A549 (cell line): Measurements from ENCODE around the gene CACNB1. TPM values are rescaled to one million over a fixed set of nuclear protein-coding genes. Genes with fewer than 3 reads are reported as not detected.

ENCODE experiments used
- ATAC-seq, 2 experiments: fragments of 200-7000 bp in 1 of 2; fragments of >200 bp in 1 of 2; cut with Nextera tagmentation in 1 of 2; cut with Tn5 transposase in 1 of 2; 3 replicates each; pipeline versions ENCODE4 v1.8.0 to v1.9.1; 2018 to 2020; ENCODE audit warnings: mild to moderate bottlenecking in 1 of 2, moderate library complexity in 1 of 2
- CTCF ChIA-PET: fragments of 300-600 bp; sonication (Branson Sonifier 250); formaldehyde crosslinking; extraction: SDS; loops from one replicate; lab custom pipeline; 2021; ENCODE audit warnings: antibody characterized with exemption, inconsistent platforms; lab: Yijun Ruan, JAX
- POLR2A ChIA-PET: fragments of 350-600 bp; formaldehyde crosslinking; extraction: SDS; loops from one replicate; lab custom pipeline; 2021; ENCODE audit warnings: antibody characterized with exemption, inconsistent platforms; lab: Yijun Ruan, JAX
- DNase-seq, 2 experiments: peaks; one replicate each; pipeline versions ENCODE4 v3.0.0 to v3.0.0-alpha.2; 2011 to 2016; ENCODE audit warnings: low read depth in 1 of 2, low spot score in 1 of 2
- FAIRE-seq: peaks from 2 replicates; lab custom pipeline; 2011; peaks lifted over from hg19 to GRCh38; lab: Jason Lieb, UNC
- H3K27ac ChIP-seq, 2 experiments: fragments of >200 bp; sonication (Bioruptor Twin); formaldehyde crosslinking; 3 replicates each; pipeline ENCODE4 v1.5.1; 2016 to 2017
- H3K4me1 ChIP-seq: fragments of >200 bp; sonication (Bioruptor Twin); formaldehyde crosslinking; 3 replicates; pipeline ENCODE4 v1.6.1; 2016
- H3K4me2 ChIP-seq: fragments of >200 bp; sonication (Bioruptor Twin); formaldehyde crosslinking; 3 replicates; pipeline ENCODE4 v1.6.1; 2016
- H3K4me3 ChIP-seq: fragments of >200 bp; sonication (Bioruptor Twin); formaldehyde crosslinking; 3 replicates; pipeline ENCODE4 v1.5.1; 2016
- H3K9me3 ChIP-seq: fragments of >200 bp; sonication (Bioruptor Twin); formaldehyde crosslinking; 3 replicates; pipeline ENCODE4 v1.6.1; 2016
- EHF ChIP-seq: fragments of 250-450 bp; sonication (Bioruptor Pico); IDR thresholded peaks from 2 replicates; pipeline ENCODE4 v1.5.0; 2020; ENCODE audit warnings: mild to moderate bottlenecking
- ELK1 ChIP-seq: fragments of 150-350 bp; IDR thresholded peaks from 2 replicates; pipeline ENCODE4 v1.6.1; 2014; ENCODE audit warnings: low read depth, mild to moderate bottlenecking, low read length
- EP300 ChIP-seq, 2 experiments: fragments of >200 bp; sonication (Bioruptor Twin); formaldehyde crosslinking; IDR thresholded peaks; 2 replicates in 1 of 2; 3 replicates in 1 of 2; pipeline ENCODE4 v1.6.1; 2016 to 2017
- ESRRA ChIP-seq: fragments of 150-350 bp; IDR thresholded peaks from 2 replicates; pipeline ENCODE4 v1.6.1; 2014; ENCODE audit warnings: mild to moderate bottlenecking, low read length, borderline replicate concordance
- FOSL2 ChIP-seq, 2 experiments: fragments of 450-650 bp in 1 of 2; fragments of >200 bp in 1 of 2; sonication (Bioruptor Twin) in 1 of 2; formaldehyde crosslinking; IDR thresholded peaks; 2 replicates each; pipeline versions ENCODE4 v1.5.0 to v1.6.1; 2016 to 2020; ENCODE audit warnings: mild to moderate bottlenecking in 1 of 2, moderate library complexity in 1 of 2
- FOXS1 ChIP-seq: fragments of 250-450 bp; sonication (Bioruptor Pico); IDR thresholded peaks from 2 replicates; pipeline ENCODE4 v1.5.0; 2020; ENCODE audit warnings: mild to moderate bottlenecking, moderate library complexity
- HDAC2 ChIP-seq: fragments of 200-600 bp; sonication (generic); IDR thresholded peaks from 2 replicates; pipeline ENCODE4 v1.6.1; 2016
- HES2 ChIP-seq: fragments of >200 bp; sonication (Bioruptor Twin); formaldehyde crosslinking; IDR thresholded peaks from 2 replicates; pipeline ENCODE4 v1.6.1; 2016
- HEYL ChIP-seq: fragments of 250-450 bp; sonication (Bioruptor Pico); IDR thresholded peaks from 2 replicates; pipeline ENCODE4 v1.8.0; 2021; ENCODE audit warnings: mild to moderate bottlenecking, moderate library complexity
- HOXA7 ChIP-seq: fragments of 250-450 bp; sonication (Bioruptor Pico); IDR thresholded peaks from 2 replicates; pipeline ENCODE4 v1.5.0; 2020; ENCODE audit warnings: mild to moderate bottlenecking, moderate library complexity
- JUNB ChIP-seq: fragments of >200 bp; sonication (Bioruptor Twin); formaldehyde crosslinking; IDR thresholded peaks from 2 replicates; pipeline ENCODE4 v1.6.1; 2016
- KDM1A ChIP-seq: fragments of 200-600 bp; sonication (generic); IDR thresholded peaks from 2 replicates; pipeline ENCODE4 v1.6.1; 2016; ENCODE audit warnings: low read depth, mild to moderate bottlenecking
- MAFK ChIP-seq: fragments of 450-650 bp; IDR thresholded peaks from 2 replicates; pipeline ENCODE4 v1.6.1; 2014; ENCODE audit not compliant: partially characterized antibody
- NFE2L2 ChIP-seq: fragments of 150-350 bp; conservative IDR thresholded peaks from 2 replicates; pipeline ENCODE4 v1.6.1; 2014; ENCODE audit warnings: low read length
- PBX3 ChIP-seq: IDR thresholded peaks from 2 replicates; pipeline ENCODE4 v1.6.1; 2012
- PHF8 ChIP-seq: fragments of 200-600 bp; sonication (generic); IDR thresholded peaks from 2 replicates; pipeline ENCODE4 v1.6.1; 2016; ENCODE audit warnings: low read depth, mild to moderate bottlenecking, antibody characterized with exemption, moderate library complexity, borderline replicate concordance
- POLR2A ChIP-seq: IDR thresholded peaks from 2 replicates; pipeline ENCODE4 v1.6.1; 2012; ENCODE audit warnings: mild to moderate bottlenecking, low read length
- POLR2AphosphoS2 ChIP-seq: conservative IDR thresholded peaks from 2 replicates; pipeline ENCODE4 v1.6.1; 2012; ENCODE audit warnings: low read length, improper control_type of control experiment, inconsistent platforms
- RARB ChIP-seq: fragments of 250-450 bp; sonication (Bioruptor Pico); IDR thresholded peaks from 2 replicates; pipeline ENCODE4 v1.8.0; 2021; ENCODE audit warnings: mild to moderate bottlenecking, moderate library complexity
- RCOR1 ChIP-seq: fragments of 150-350 bp; IDR thresholded peaks from 2 replicates; pipeline ENCODE4 v1.6.1; 2014; ENCODE audit warnings: antibody characterized with exemption, low read length, low read depth
- REST ChIP-seq: fragments of 200-600 bp; sonication (generic); IDR thresholded peaks from 2 replicates; pipeline ENCODE4 v1.6.1; 2016; ENCODE audit warnings: antibody characterized with exemption, mild to moderate bottlenecking, moderate library complexity
- SMC3 ChIP-seq: fragments of >200 bp; sonication (Bioruptor Twin); formaldehyde crosslinking; IDR thresholded peaks from 3 replicates; pipeline ENCODE4 v1.6.1; 2018; ENCODE audit warnings: inconsistent platforms
- SREBF2 ChIP-seq: fragments of 450-650 bp; IDR thresholded peaks from 2 replicates; pipeline ENCODE4 v1.6.1; 2014; ENCODE audit warnings: mild to moderate bottlenecking, moderate library complexity
- TFCP2L1 ChIP-seq: fragments of 250-450 bp; sonication (Bioruptor Pico); IDR thresholded peaks from 2 replicates; pipeline ENCODE4 v1.5.0; 2021; ENCODE audit warnings: mild to moderate bottlenecking
- TP53 ChIP-seq: fragments of 250-450 bp; sonication (Bioruptor Pico); IDR thresholded peaks from 2 replicates; pipeline ENCODE4 v1.5.0; 2021; ENCODE audit warnings: mild to moderate bottlenecking, moderate library complexity
- ZC3H11A ChIP-seq: fragments of 450-650 bp; IDR thresholded peaks from 2 replicates; pipeline ENCODE4 v1.6.1; 2014; ENCODE audit warnings: antibody characterized with exemption, mild to moderate bottlenecking
- ZSCAN20 ChIP-seq: fragments of 250-450 bp; sonication (Bioruptor Pico); IDR thresholded peaks from 2 replicates; pipeline ENCODE4 v1.8.0; 2022; ENCODE audit warnings: mild to moderate bottlenecking, moderate library complexity
- WGBS: methylation state at CpG from one replicate; pipeline ENCODE4 v1.1.6; 2017; ENCODE audit errors: missing lambda C conversion rate; 5-methylcytosine and 5-hydroxymethylcytosine counted together
- polyA plus RNA-seq, 4 experiments: library from polyadenylated mRNA; depleted of rRNA in 3 of 4; stranded (reverse); fragments of >200 nt; fragmentation: RNase III in 1 of 4; extraction: RNeasy Plus Mini Kit Qiagen cat#74134 plus additional on column Dnase treatment in 1 of 4; gene quantifications; 2 replicates in 3 of 4; 3 replicates in 1 of 4; pipeline ENCODE4 v1.2.3, GENCODE V29; 2011 to 2017
- TF ChIP-seq, protein P1 (sequence below): fragments of 250-450 bp; sonication (Bioruptor Pico); IDR thresholded peaks from 2 replicates; pipeline ENCODE4 v1.5.0; 2021; ENCODE audit warnings: mild to moderate bottlenecking, moderate library complexity, borderline replicate concordance
- TF ChIP-seq, protein P2 (sequence below): fragments of 450-650 bp; IDR thresholded peaks from 2 replicates; pipeline ENCODE4 v1.6.1; 2014; ENCODE audit warnings: antibody characterized with exemption

The CACNB1 gene
- polyA plus RNA-seq, 2 of the 4 experiments (the other 2 are of a cell fraction), result 3.6 to 3.9 TPM

DNA sequence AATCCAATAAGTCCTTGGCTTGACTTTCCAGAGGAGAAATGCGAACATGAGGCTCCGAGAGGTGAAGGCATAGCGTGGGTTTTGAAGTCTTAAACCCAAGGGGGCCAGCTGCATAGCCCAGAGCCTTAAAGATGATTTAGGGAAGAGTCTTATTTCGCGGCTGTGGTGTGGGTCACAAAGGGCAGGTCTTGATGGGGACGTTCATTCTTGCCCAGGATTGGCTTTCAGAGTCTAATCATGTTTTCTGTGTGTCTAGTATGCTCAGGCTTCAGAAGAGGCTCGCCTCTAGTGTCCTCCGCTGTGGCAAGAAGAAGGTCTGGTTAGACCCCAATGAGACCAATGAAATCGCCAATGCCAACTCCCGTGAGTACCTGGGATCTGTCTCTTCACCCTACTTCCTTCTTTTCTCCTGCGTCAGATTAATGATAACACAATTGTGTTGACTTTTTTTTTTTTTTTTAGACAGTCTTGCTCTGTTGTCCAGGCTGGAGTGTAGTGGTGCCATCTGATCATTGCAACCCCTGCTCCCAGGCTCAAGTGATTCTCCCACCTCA, 3.6 kb upstream of the CACNB1 start (continued):
- TF ChIP-seq POLR2AphosphoS2 (no peak; the same call in 1 of the 2 replicates), HOXA7 (CRISPR knock-in tag) (peak; percentile 80), KDM1A (no peak), HDAC2 (no peak), SMC3 (no peak)

DNA sequence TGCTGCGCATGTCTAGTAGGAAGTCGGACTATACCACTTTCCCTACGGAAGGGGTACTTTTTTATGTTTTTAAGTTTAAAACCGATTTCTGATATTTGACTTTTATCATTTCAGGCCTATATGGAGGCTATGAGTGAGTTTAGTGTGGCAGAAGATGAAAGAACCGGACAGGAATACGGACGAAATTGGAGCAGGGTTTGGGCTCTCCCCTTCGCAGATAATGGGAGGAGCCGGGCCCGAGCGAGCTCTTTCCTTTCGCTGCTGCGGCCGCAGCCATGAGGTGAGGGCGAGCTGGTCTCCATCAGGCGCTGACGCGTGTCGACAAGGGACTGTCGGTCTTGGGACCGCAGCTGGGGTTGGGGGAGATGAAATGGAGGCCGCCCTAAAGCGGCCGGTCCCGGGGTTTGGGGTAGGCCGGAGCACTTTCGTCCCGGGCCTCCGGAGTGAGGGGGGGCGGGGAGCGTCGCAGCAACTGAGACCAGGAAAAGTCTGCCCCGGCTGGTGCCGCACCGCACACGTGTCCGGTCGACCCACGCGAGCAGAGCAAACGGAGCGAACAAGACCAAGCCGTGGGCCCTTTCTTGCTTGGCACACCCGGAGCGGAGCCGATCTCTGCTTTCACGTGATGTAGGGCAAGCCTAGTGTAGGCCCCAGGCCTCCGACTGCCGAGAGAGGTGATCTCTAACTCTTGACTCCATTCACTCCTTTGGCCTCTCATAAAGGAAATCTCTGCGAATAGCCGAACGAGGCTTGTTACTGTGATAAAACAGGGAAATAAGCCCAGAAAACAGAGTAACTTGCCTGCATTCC, 2.8 kb upstream of the CACNB1 start, which contains the start of gene RPL19:
TSS of gene RPL19 (plus strand) at position 214 of the 810 bp plus-strand sequence. CDS start at position 276, 62 bp downstream.
- WGBS, result 2% methylated on average over 41 of the region's 52 CpGs
- FAIRE-seq, result peak; percentile 76
- H3K4me3 ChIP-seq, result peak within 1 kb of the TSS; percentile 96
- POLR2A ChIA-PET, result interaction anchor here (0.6 to 1.6 kb wide), 27 partner anchors 9 to 488 kb away, joined by 3 to 21 read pairs (median 4); partner anchors contain the start of genes ARL5C, CDK12, FBXL20 and LASP1
- ATAC-seq, result peak; percentile 33 to 60; a peak in 4 of 6 replicates
- CTCF ChIA-PET, result interaction anchor here (0.6 to 31.5 kb wide), 7 partner anchors 9 to 351 kb away, joined by 3 to 1140 read pairs (median 4); no protein-coding TSS in a partner anchor
- peak within 1 kb of the TSS; percentile 85 for H3K4me2 ChIP-seq
- H3K4me1 ChIP-seq, result peaks cover 41% of the 10 kb centered on the region
- peak within 1 kb of the TSS; percentile 96 for H3K27ac ChIP-seq
- H3K9me3 ChIP-seq, result no peaks in the 10 kb centered on the region
- DNase-seq, result peak in 1 of 2 experiments; percentile 84
- TF ChIP-seq HEYL (CRISPR knock-in tag) (no peak), JUNB (no peak), EP300 (IDR thresholded peaks at IDR 0.05) (no peak), ELK1 (no peak), ESRRA (no peak), REST (no peak; the same call in 1 of the 2 replicates), FOSL2 (IDR thresholded peaks at IDR 0.05) (no peak), FOSL2 (CRISPR knock-in tag; IDR thresholded peaks at IDR 0.05) (0 out of 2 replicates have a peak, but pooled peaks have one; percentile 1), PBX3 (no peak; the same call in 1 of the 2 replicates), MAFK (no peak), NFE2L2 (no peak), HES2 (no peak), SREBF2 (no peak), TFCP2L1 (CRISPR knock-in tag) (peak; percentile 89), RARB (peak; percentile 72; the same call in 1 of the 2 replicates), TP53 (CRISPR knock-in tag) (peak; percentile 76; the same call in 1 of the 2 replicates), ZSCAN20 (CRISPR knock-in tag) (no peak), EHF (CRISPR knock-in tag) (no peak), ZC3H11A (no peak), POLR2A (peak; percentile 93), PHF8 (peak; percentile 100), RCOR1 (no peak), FOXS1 (CRISPR knock-in tag) (no peak)
- TF ChIP-seq, protein P1, sequence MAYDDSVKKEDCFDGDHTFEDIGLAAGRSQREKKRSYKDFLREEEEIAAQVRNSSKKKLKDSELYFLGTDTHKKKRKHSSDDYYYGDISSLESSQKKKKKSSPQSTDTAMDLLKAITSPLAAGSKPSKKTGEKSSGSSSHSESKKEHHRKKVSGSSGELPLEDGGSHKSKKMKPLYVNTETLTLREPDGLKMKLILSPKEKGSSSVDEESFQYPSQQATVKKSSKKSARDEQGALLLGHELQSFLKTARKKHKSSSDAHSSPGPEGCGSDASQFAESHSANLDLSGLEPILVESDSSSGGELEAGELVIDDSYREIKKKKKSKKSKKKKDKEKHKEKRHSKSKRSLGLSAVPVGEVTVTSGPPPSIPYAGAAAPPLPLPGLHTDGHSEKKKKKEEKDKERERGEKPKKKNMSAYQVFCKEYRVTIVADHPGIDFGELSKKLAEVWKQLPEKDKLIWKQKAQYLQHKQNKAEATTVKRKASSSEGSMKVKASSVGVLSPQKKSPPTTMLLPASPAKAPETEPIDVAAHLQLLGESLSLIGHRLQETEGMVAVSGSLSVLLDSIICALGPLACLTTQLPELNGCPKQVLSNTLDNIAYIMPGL (CRISPR knock-in tag), result 0 out of 2 replicates have a peak, but pooled peaks have one; percentile 68
- TF ChIP-seq, protein P2, sequence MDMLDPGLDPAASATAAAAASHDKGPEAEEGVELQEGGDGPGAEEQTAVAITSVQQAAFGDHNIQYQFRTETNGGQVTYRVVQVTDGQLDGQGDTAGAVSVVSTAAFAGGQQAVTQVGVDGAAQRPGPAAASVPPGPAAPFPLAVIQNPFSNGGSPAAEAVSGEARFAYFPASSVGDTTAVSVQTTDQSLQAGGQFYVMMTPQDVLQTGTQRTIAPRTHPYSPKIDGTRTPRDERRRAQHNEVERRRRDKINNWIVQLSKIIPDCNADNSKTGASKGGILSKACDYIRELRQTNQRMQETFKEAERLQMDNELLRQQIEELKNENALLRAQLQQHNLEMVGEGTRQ, result 0 out of 2 replicates have a peak, but pooled peaks have one; percentile 13
